Measurements from ENCODE around the gene TNP1. TPM values are rescaled to one million over a fixed set of nuclear protein-coding genes. Genes with fewer than 3 reads are reported as not detected.

Gene TNP1, protein sequence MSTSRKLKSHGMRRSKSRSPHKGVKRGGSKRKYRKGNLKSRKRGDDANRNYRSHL
- total RNA-seq (ENCODE audit: low replicate concordance) = not detected in 2 replicates

DNA sequence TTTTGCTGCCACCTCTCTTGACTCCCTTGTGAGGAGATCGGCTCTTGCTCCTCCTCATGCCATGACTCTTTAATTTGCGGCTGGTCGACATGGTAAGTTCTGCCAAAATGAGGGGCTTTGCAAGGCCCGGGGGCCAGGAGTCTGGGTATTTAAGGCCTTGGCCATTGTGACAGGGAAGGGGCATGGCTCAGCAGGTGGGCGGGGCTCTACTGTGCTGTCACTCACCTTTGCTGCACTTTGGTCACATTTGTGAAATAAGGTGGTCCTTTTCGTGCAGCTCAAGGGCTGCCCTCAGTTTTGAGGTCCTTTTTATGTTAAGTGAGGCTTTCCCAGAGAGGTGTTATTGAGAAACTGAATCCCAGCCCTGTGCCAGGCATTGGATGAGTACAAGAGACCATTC lies at the start of gene TNP1:
TSS of gene TNP1 (minus strand) at position 121 of the 400 bp plus-strand sequence. CDS start at position 91, 30 bp downstream.
- DNase-seq (ENCODE audit: low read depth) = no peak
- no peak within 1 kb of the TSS for H3K4me3 ChIP-seq (ENCODE audit: low read depth, low read length)
- TF ChIP-seq, protein P1, sequence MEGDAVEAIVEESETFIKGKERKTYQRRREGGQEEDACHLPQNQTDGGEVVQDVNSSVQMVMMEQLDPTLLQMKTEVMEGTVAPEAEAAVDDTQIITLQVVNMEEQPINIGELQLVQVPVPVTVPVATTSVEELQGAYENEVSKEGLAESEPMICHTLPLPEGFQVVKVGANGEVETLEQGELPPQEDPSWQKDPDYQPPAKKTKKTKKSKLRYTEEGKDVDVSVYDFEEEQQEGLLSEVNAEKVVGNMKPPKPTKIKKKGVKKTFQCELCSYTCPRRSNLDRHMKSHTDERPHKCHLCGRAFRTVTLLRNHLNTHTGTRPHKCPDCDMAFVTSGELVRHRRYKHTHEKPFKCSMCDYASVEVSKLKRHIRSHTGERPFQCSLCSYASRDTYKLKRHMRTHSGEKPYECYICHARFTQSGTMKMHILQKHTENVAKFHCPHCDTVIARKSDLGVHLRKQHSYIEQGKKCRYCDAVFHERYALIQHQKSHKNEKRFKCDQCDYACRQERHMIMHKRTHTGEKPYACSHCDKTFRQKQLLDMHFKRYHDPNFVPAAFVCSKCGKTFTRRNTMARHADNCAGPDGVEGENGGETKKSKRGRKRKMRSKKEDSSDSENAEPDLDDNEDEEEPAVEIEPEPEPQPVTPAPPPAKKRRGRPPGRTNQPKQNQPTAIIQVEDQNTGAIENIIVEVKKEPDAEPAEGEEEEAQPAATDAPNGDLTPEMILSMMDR (IDR thresholded peaks at IDR 0.05; ENCODE audit: insufficient read depth, low read length) = no peak

DNA sequence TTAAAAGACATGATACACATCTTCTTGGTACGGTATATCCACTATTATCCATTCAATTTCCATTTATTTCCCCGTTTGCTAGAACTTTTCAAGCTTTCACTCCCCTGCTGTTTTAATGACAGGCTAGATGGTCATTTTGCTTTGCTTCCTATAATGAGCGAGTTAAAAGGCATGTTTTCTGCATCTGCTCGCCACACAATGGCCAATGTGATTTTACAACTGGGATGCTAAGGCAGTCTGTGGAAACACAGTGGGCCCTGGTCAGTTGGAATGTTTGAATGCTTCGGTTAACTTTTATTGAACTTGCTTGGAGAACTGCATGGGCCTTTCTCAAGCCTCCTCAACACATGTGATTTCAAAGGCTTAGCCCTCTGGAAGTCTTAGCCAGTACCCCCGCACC lies 48.4 kb upstream of the TNP1 start:
- TF ChIP-seq, protein P1 (IDR thresholded peaks at IDR 0.05; ENCODE audit: insufficient read depth, low read length) = no peak
- H3K4me3 ChIP-seq (ENCODE audit: low read depth, low read length) = no peak overlapping the region
- no peak for DNase-seq (ENCODE audit: low read depth)

DNA sequence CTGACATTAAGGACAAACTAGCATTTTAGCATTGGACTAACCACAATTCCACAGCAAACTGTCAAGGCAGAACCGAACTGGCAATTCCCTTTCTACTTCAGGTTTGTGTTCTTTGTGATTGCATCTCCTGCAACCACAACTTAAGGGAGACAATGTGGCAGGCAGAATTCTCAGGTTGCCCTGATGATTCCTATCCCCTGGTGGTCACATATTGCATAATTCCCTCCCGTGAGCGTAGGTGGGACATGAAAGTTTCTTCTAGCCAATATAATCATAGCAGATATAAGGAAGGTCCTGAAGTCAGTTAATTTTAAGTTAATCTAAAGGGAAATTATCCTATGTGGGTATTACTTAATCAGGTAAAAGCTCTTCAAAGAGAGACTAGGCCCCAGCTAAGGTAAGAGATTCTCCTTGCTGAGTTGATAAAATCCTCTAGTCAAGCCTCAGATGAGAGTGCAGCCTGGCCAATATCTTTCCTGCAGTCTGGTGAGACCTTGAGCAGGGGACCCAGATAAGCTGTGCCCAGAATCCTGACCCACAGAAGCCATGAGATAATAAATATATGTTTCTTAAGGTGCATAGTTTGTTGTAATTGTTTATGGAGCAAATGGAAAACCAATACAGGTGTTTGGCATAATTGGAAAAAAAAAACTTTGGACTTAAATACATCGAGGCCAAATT lies 45.9 kb upstream of the TNP1 start:
- TF ChIP-seq, protein P1 (IDR thresholded peaks at IDR 0.05; ENCODE audit: insufficient read depth, low read length) = no peak
- DNase-seq (ENCODE audit: low read depth) = no peak
- H3K4me3 ChIP-seq (ENCODE audit: low read depth, low read length) = no peak overlapping the region

GRCh38 chr2:216904974-216905373 lies 45.1 kb upstream of the TNP1 start:
- no peak overlapping the region for H3K4me3 ChIP-seq (ENCODE audit: low read depth, low read length)
- TF ChIP-seq, protein P1 (IDR thresholded peaks at IDR 0.05; ENCODE audit: insufficient read depth, low read length) = no peak
- DNase-seq (ENCODE audit: low read depth) = no peak

- TF ChIP-seq, protein P1 (IDR thresholded peaks at IDR 0.05; ENCODE audit: insufficient read depth, low read length) = no peak
- DNase-seq (ENCODE audit: low read depth) = no peak
- no peak overlapping the region for H3K4me3 ChIP-seq (ENCODE audit: low read depth, low read length)
Observed at GRCh38 chr2:216904554-216904953, 44.7 kb upstream of the TNP1 start.

DNA sequence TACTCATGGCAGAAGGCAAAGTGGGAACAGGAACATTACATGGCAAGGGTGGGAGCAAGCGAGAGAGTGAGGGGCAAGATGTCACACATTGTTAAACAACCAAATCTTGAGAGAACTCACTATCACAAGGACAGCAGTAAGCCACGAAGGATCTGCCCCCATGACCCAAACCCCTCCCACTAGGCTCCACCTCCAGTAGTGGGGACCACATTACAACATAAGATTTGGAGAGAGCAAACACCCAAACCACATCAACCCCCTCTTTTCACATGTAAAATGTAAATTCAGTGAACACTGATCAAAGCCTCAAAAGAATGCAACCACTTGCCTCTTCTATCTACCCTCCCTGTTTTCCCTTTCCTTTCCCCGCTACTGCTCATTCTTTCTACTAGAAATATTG lies 43.6 kb upstream of the TNP1 start:
- TF ChIP-seq, protein P1 (IDR thresholded peaks at IDR 0.05; ENCODE audit: insufficient read depth, low read length) = no peak
- no peak for DNase-seq (ENCODE audit: low read depth)

More for the DNA sequence above, 43.6 kb upstream of the TNP1 start:
- no peak overlapping the region for H3K4me3 ChIP-seq (ENCODE audit: low read depth, low read length)
